Activated CD8-positive, alpha-beta T cell treated with anti-CD3 and anti-CD28 coated beads for 36 hours (primary cell): ENCODE measurements around the gene BHLHE41. TPM values are rescaled to one million over a fixed set of nuclear protein-coding genes. Genes with fewer than 3 reads are reported as not detected.

Experiments
- ATAC-seq: fragments of 200-7000 bp; cut with Tn5 transposase; one replicate; pipeline ENCODE4 v1.10.0; 2021; ENCODE audit warnings: mild to moderate bottlenecking, moderate library complexity
- CTCF ChIA-PET: fragments of 350-600 bp; sonication (Branson Sonifier 250); formaldehyde crosslinking; loops from one replicate; lab custom pipeline; 2021; ENCODE audit warnings: antibody characterized with exemption; lab: Charles Lee
- POLR2A ChIA-PET: fragments of 350-600 bp; sonication (Branson Sonifier 250); formaldehyde crosslinking; loops from one replicate; lab custom pipeline; 2021; ENCODE audit warnings: antibody characterized with exemption; lab: Charles Lee
- DNase-seq: peaks from one replicate; pipeline ENCODE4 v3.0.0-alpha.2; 2020
- H3K27ac Mint-ChIP-seq: one replicate; pipeline ENCODE4 v1.8.0; 2021; ENCODE audit warnings: mild to moderate bottlenecking, mixed read lengths
- H3K27me3 Mint-ChIP-seq: one replicate; pipeline ENCODE4 v1.8.0; 2021; ENCODE audit warnings: mixed read lengths
- H3K36me3 Mint-ChIP-seq: one replicate; pipeline ENCODE4 v1.8.0; 2021; ENCODE audit warnings: low read depth, mixed read lengths
- H3K4me1 Mint-ChIP-seq: one replicate; pipeline ENCODE4 v1.8.0; 2021; ENCODE audit warnings: low read depth, mixed read lengths
- H3K4me3 Mint-ChIP-seq: one replicate; pipeline ENCODE4 v1.8.0; 2021; ENCODE audit warnings: mild to moderate bottlenecking, moderate library complexity, mixed read lengths
- H3K9me3 Mint-ChIP-seq: one replicate; pipeline ENCODE4 v1.8.0; 2021; ENCODE audit warnings: mixed read lengths
- intact Hi-C: fragments of 100-400 bp; cut with micrococcal nuclease; formaldehyde crosslinking; loops from one replicate; pipeline ENCODE4 v1.10.0; 2022
- total RNA-seq, 2 experiments: library from RNA; stranded (reverse); gene quantifications; one replicate each; pipeline ENCODE4 v1.2.3, GENCODE V29; 2021
- TF ChIP-seq, protein P1 (sequence below): fragments of 200-600 bp; IDR thresholded peaks from one replicate; pipeline ENCODE4 v1.8.0; 2022; ENCODE audit warnings: antibody characterized with exemption, mild to moderate bottlenecking

Gene BHLHE41
- total RNA-seq, 2 experiments from 2014 or later: not detected

DNA sequence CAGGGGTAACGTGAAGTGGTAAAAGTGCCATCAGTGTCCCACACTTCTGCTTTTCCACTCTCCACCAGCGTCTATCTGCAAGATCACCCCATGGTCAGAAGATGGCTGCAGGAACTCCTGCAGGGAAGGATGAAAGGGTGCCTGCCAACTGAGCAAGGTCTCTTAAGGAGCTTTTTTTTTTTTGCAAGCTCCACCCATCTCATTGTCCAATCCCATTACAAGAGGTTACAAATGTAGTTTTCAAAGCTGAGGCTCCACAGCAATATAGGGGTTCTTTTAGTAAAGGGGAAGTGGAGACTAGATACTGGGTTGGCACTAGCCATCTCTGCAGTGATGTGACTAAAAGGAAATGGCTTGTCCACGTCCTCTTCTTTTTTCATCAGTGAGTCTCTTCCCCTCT lies 5.9 kb upstream of the BHLHE41 start:
- Mint-ChIP-seq H3K4me1 (no peaks in the 10 kb centered on the region), H3K36me3 (no peaks in the 10 kb centered on the region), H3K9me3 (no peaks in the 10 kb centered on the region), H3K27me3 (peaks cover 57% of the 10 kb centered on the region), H3K27ac (no peak overlapping the region), H3K4me3 (no peak overlapping the region)
- no peak for ATAC-seq
- ChIA-PET CTCF (interaction anchor here (1.3 kb wide), 1 partner anchor 11 kb away, joined by 4 read pairs; no protein-coding TSS in a partner anchor), POLR2A (no interaction called here)
- no peak for DNase-seq
- intact Hi-C loops: no loop called here
- TF ChIP-seq, protein P1, sequence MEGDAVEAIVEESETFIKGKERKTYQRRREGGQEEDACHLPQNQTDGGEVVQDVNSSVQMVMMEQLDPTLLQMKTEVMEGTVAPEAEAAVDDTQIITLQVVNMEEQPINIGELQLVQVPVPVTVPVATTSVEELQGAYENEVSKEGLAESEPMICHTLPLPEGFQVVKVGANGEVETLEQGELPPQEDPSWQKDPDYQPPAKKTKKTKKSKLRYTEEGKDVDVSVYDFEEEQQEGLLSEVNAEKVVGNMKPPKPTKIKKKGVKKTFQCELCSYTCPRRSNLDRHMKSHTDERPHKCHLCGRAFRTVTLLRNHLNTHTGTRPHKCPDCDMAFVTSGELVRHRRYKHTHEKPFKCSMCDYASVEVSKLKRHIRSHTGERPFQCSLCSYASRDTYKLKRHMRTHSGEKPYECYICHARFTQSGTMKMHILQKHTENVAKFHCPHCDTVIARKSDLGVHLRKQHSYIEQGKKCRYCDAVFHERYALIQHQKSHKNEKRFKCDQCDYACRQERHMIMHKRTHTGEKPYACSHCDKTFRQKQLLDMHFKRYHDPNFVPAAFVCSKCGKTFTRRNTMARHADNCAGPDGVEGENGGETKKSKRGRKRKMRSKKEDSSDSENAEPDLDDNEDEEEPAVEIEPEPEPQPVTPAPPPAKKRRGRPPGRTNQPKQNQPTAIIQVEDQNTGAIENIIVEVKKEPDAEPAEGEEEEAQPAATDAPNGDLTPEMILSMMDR: no peak

DNA sequence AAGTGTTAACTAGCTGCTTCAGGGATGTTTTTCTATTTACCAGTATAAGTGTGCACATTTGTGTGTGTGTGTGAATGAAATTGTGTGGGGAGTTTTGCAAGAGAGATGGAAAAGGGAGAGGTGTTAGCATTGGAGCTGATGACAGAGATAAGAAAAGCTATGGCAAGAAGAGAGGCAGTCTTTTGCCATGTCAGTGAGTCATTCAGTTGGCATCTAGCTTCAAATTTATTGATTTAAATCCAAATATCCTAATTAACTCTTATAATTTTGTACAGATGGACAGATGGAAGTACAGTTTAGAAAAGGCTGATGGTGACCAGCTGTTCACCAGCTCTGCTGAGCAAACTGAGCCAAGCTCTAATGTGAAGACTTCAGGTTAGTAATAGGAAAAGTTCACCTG lies 3.3 kb upstream of the BHLHE41 start:
- ATAC-seq (no peak), DNase-seq (no peak)
- Mint-ChIP-seq H3K27me3 (peaks cover 66% of the 10 kb centered on the region), H3K9me3 (no peaks in the 10 kb centered on the region), H3K27ac (no peak overlapping the region), H3K4me1 (peaks cover 18% of the 10 kb centered on the region), H3K36me3 (no peaks in the 10 kb centered on the region), H3K4me3 (no peak overlapping the region)
- ChIA-PET CTCF (interaction anchor here (0.8 to 1.4 kb wide), 3 partner anchors 9 to 31 kb away, joined by 3 to 5 read pairs (median 3); no protein-coding TSS in a partner anchor), POLR2A (no interaction called here)
- TF ChIP-seq, protein P1: no peak
- intact Hi-C loops: no loop called here

DNA sequence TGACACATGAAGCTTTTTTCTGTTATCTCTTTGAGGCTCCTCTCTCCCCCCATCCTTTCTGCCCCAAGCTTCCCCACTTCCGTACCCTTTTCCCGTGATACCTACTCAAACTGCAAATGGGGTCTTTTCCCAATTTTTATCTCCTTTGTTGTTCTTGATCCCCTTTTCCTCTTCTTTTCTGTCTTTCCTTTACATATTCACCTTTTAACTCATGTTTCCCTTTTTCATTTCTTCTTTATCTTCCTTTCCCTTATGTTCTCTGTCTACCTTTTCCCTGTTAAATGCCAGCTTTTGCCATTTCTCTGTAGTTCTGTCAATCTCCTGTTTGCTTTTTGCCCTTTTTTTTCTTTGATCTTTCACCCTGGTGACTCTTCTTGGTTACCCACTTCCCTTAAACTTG lies 2.6 kb upstream of the BHLHE41 start:
- TF ChIP-seq, protein P1: no peak
- DNase-seq: no peak
- Mint-ChIP-seq H3K4me3 (no peak overlapping the region), H3K4me1 (peaks cover 22% of the 10 kb centered on the region), H3K27me3 (peaks cover 66% of the 10 kb centered on the region), H3K9me3 (no peaks in the 10 kb centered on the region), H3K27ac (no peak overlapping the region), H3K36me3 (no peaks in the 10 kb centered on the region)
- CTCF ChIA-PET: no interaction called here
- intact Hi-C loops: no loop called here
- ATAC-seq: no peak
- POLR2A ChIA-PET: no interaction called here

DNA sequence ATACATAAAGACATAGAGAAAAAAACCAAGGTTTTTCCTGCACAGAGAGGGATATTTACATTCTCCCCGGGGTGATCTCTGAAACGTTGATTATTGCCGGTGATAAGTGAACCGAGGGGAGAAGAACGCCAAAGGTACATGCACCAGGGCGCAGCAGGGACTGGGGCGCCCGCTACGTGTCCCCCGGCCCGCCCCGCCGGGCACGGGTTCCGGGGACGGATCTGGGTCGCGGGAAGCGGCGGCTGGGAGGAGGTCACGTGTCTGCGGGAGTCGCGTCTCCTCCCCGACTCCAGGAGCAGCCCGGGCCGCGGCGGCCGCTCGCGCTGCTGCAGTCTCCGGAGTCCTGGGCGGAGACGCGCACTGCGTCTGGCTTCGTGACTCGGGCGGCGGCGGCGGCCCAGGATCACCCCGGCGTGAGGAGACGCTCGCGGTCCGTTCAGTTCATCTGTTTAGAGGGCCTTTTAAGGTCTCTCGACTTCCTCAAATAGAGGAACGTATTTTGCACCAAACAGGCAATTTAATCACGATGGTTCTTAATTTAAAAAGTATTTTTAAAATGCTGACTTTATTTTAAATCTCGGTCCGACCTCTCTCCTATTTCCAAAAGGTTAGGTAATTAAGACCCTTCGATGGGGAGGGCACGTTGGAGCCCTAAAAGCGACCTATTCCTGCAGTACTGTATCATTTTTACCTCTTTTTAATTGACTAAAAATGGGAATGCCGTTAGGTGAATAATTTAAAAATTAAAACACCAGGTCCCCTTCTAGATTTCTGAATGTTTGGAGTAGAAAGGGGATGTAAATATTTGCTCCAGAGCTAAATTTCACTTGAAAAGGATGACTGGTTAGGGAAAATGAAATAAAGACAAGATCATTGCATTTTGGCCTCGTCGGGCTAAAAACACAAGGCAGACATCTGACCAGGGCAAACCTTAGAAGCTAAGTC lies 1.8 kb upstream of the BHLHE41 start:
- ChIA-PET POLR2A (interaction anchor here (0.6 kb wide), 1 partner anchor 512 kb away, joined by 3 read pairs; no protein-coding TSS in a partner anchor), CTCF (no interaction called here)
- peaks cover 69% of the 10 kb centered on the region for H3K27me3 Mint-ChIP-seq
- intact Hi-C loops: no loop called here
- no peak overlapping the region for H3K27ac Mint-ChIP-seq
- peak overlapping the region; percentile 77 for H3K4me3 Mint-ChIP-seq
- TF ChIP-seq, protein P1: no peak
- no peaks in the 10 kb centered on the region for H3K36me3 Mint-ChIP-seq
- H3K9me3 Mint-ChIP-seq: no peaks in the 10 kb centered on the region
- peaks cover 24% of the 10 kb centered on the region for H3K4me1 Mint-ChIP-seq
- DNase-seq (peak; percentile 47), ATAC-seq (peak; percentile 35)
